GM18909 (cell line): ENCODE data around the gene BZW1.

Experiments used
- ATAC-seq: cut with Tn5 transposase; IDR thresholded peaks from one replicate; pipeline ENCODE4 v1.9.1; 2021; ENCODE audit warnings: mild to moderate bottlenecking; ENCODE audit not compliant: unreplicated experiment, poor library complexity

Gene BZW1

GRCh38 chr2:200864176-200865034 lies 52.7 kb downstream of the BZW1 start, which contains the start of gene CLK1:
Gene CLK1, minus strand, starts transcription at chr2:200864658. Its CDS starts 2,796 bp downstream, at chr2:200861862.
- peak; percentile 88 for ATAC-seq

- no peak for ATAC-seq
These were observed 57.3 kb downstream of the BZW1 start for GRCh38 chr2:200869014-200869413.

- ATAC-seq = no peak
These were observed 59.4 kb downstream of the BZW1 start for GRCh38 chr2:200871151-200871550.

GRCh38 chr2:200873560-200873959 lies 61.9 kb downstream of the BZW1 start:
- no peak for ATAC-seq
